WTC11 (cell line): ENCODE data around the gene SHISA7.

Experiments used
- ETV6 ChIP-seq: sonication (generic); formaldehyde crosslinking; IDR thresholded peaks from 2 replicates; pipeline ENCODE4 v1.8.1; 2022; ENCODE audit warnings: mild to moderate bottlenecking, missing genetic modification reagents
- FOXJ3 ChIP-seq: sonication (generic); formaldehyde crosslinking; IDR thresholded peaks from 2 replicates; pipeline ENCODE4 v1.9.0; 2021; ENCODE audit warnings: missing genetic modification reagents, mild to moderate bottlenecking, borderline replicate concordance
- ZNF138 ChIP-seq: sonication (generic); formaldehyde crosslinking; conservative IDR thresholded peaks from 2 replicates; pipeline ENCODE4 v1.8.1; 2022; ENCODE audit warnings: mild to moderate bottlenecking, moderate library complexity, missing genetic modification reagents
- TF ChIP-seq, protein P1 (sequence below): fragments of 200-600 bp; IDR thresholded peaks from 2 replicates; pipeline ENCODE4 v1.8.0; 2022; ENCODE audit warnings: antibody characterized with exemption
- TF ChIP-seq, protein P2 (sequence below): fragments of 250-450 bp; sonication (Bioruptor Pico); IDR thresholded peaks from 2 replicates; pipeline ENCODE4 v1.9.0; 2021; ENCODE audit warnings: moderate library complexity, mild to moderate bottlenecking, inconsistent platforms, borderline replicate concordance
- TF ChIP-seq, protein P3 (sequence below): sonication (generic); formaldehyde crosslinking; IDR thresholded peaks from 2 replicates; pipeline ENCODE4 v1.8.0; 2022; ENCODE audit warnings: mild to moderate bottlenecking, missing genetic modification reagents
- TF ChIP-seq, protein P4 (sequence below): sonication (generic); formaldehyde crosslinking; IDR thresholded peaks from 2 replicates; pipeline ENCODE4 v1.8.0; 2022; ENCODE audit warnings: missing genetic modification reagents

DNA sequence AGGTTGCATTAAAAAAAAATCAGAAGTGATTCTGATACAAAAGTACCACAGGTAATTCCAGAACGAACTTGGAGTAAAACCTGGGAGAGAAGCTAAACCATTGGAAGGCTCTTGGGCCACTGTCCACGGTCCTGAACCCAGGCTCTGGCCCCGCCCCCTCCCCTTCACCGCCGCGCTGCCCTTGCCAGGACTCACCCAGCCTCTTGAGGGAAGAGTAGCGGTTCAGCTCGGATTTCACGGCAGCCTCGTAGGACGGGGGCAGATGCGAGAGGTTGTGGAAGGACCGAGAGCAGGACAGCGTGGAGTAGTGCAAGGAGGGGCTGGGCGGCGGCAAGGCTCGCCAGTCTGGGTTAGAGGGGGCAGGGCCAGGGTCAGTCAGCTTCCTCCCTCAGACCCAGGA, 5.7 kb downstream of the SHISA7 start:
- TF ChIP-seq, protein P1, sequence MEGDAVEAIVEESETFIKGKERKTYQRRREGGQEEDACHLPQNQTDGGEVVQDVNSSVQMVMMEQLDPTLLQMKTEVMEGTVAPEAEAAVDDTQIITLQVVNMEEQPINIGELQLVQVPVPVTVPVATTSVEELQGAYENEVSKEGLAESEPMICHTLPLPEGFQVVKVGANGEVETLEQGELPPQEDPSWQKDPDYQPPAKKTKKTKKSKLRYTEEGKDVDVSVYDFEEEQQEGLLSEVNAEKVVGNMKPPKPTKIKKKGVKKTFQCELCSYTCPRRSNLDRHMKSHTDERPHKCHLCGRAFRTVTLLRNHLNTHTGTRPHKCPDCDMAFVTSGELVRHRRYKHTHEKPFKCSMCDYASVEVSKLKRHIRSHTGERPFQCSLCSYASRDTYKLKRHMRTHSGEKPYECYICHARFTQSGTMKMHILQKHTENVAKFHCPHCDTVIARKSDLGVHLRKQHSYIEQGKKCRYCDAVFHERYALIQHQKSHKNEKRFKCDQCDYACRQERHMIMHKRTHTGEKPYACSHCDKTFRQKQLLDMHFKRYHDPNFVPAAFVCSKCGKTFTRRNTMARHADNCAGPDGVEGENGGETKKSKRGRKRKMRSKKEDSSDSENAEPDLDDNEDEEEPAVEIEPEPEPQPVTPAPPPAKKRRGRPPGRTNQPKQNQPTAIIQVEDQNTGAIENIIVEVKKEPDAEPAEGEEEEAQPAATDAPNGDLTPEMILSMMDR = no peak
- TF ChIP-seq, protein P2, sequence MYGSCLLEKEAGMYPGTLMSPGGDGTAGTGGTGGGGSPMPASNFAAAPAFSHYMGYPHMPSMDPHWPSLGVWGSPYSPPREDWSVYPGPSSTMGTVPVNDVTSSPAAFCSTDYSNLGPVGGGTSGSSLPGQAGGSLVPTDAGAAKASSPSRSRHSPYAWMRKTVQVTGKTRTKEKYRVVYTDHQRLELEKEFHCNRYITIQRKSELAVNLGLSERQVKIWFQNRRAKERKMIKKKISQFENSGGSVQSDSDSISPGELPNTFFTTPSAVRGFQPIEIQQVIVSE (CRISPR knock-in tag) = no peak
- TF ChIP-seq, protein P3, sequence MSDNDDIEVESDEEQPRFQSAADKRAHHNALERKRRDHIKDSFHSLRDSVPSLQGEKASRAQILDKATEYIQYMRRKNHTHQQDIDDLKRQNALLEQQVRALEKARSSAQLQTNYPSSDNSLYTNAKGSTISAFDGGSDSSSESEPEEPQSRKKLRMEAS (CRISPR knock-in tag) = peak; percentile 55; the same call in 1 of the 2 replicates
- no peak for TF ChIP-seq ZNF138 (CRISPR knock-in tag)
- TF ChIP-seq ETV6 (CRISPR knock-in tag) = peak; percentile 77; the same call in 1 of the 2 replicates
- TF ChIP-seq FOXJ3 (CRISPR knock-in tag) = no peak
- TF ChIP-seq, protein P4, sequence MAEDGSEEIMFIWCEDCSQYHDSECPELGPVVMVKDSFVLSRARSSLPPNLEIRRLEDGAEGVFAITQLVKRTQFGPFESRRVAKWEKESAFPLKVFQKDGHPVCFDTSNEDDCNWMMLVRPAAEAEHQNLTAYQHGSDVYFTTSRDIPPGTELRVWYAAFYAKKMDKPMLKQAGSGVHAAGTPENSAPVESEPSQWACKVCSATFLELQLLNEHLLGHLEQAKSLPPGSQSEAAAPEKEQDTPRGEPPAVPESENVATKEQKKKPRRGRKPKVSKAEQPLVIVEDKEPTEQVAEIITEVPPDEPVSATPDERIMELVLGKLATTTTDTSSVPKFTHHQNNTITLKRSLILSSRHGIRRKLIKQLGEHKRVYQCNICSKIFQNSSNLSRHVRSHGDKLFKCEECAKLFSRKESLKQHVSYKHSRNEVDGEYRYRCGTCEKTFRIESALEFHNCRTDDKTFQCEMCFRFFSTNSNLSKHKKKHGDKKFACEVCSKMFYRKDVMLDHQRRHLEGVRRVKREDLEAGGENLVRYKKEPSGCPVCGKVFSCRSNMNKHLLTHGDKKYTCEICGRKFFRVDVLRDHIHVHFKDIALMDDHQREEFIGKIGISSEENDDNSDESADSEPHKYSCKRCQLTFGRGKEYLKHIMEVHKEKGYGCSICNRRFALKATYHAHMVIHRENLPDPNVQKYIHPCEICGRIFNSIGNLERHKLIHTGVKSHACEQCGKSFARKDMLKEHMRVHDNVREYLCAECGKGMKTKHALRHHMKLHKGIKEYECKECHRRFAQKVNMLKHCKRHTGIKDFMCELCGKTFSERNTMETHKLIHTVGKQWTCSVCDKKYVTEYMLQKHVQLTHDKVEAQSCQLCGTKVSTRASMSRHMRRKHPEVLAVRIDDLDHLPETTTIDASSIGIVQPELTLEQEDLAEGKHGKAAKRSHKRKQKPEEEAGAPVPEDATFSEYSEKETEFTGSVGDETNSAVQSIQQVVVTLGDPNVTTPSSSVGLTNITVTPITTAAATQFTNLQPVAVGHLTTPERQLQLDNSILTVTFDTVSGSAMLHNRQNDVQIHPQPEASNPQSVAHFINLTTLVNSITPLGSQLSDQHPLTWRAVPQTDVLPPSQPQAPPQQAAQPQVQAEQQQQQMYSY (CRISPR knock-in tag) = 0 out of 2 replicates have a peak, but pooled peaks have one; percentile 36
